ENCODE measurements around the gene B3GALT6.

The B3GALT6 gene

DNA sequence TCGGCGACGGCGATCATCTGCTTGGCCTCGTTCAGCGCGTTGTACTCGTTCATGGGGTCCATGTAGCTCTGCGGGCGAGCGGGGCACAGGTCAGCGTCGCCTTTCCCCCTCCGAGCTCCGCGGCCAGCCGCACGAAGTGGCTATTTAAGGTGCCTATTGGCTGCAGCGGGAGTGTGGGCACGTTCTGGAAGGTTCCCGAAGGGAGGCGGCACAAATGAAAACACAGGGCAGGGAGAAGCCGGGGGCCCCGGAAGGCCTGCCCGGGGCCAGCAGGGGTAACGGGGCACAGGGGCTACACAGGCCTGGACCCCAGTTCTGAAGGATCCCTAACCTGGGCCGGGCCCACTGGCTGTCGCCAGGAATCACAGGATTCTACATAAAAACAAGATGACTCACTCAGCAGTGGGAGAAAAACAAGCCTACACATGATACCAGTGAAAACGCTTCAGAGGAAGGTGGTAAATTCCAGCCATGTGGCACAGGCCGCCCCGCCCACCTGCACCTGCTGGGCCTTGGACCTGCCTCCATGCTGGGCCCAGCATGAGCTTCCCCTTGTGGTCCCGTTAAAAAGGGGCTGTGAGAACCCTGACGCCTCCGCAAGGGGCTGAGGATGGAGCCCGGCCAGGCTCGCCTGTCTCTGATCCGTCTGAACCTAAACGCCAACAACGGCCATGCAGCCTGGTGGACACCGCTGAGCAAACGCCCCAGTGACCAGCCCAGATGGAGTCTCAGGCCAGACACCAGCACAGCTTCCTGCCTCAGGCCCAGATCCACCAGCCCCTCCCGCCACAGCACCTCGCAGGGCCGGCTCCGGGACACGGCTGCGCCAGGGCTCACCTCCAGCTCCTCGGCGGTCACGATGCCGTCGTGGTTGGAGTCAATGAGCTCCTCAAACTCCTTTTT lies 14.2 kb upstream of the B3GALT6 start:
- DNase-seq: no peak

DNA sequence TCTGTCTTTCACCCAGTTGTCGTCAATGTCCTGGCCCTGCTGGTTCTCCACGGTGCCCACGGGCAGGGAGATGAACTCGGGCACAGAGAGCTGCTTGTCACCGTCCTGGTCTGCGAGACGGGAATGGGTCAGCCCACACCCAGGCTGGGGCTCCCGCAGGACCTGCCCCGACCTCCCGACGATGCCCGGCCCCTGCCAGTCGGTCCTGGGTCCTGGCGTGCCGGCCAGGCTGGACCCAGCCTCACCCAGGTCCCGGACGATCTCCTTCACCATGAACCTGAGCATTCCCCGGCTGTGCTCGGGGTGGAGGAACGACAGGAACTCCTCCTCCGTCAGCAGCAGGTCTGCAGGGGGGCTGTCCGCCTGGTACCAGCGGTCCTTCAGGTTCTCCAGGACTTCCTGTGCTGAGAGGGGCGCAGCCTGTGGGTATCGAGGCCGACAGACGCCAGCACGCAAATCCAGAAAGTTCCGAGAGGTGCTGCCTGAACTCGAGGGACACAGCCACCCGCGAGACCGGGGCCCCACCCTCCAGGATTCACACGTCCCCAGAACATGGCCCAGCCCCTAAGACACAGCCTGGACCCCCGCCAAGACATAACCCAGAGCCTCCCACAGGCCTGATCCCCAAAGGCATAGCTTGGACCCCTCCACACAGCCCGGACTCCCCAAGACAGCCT lies 13.4 kb upstream of the B3GALT6 start:
- DNase-seq: no peak

DNA sequence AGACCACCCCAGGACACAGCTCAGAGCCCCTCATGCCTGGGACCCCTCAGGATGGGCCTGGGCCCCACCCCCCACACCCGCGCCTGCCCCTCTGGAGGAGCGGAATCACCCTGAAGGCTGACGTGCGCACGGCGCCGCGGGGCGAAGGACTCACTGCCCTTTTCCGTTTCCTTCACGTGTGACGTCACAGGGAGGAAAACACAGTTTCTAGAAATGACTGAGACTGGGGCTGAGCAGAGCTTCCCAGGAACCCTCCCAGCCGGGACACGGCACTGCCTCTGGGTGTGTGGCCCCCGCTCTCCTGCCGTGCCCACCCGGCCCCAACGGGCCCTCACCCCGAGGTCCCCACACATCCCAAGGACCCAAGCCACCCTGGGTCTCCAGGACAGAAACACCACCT lies 12.7 kb upstream of the B3GALT6 start:
- no peak for DNase-seq

DNA sequence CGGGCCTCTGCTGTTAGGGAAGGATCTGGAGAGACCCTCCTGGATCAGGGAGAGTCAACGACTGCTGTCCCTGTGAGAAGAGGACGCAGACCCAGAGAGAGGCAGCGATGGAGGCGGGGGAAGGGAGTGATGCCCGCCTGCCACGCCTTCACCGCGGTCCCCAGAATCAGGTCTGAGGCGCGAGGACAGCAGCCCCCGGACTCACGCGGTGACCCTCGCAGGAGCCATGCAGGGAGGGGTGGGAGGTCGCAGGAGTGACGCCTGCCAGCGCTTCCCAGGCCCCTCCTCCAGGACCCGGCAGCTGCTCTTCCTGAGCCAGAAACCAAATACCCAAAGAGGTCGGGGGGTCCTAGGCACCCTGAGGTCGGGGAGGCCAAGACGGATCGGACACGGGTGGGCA lies 11.8 kb upstream of the B3GALT6 start:
- no peak for DNase-seq

DNA sequence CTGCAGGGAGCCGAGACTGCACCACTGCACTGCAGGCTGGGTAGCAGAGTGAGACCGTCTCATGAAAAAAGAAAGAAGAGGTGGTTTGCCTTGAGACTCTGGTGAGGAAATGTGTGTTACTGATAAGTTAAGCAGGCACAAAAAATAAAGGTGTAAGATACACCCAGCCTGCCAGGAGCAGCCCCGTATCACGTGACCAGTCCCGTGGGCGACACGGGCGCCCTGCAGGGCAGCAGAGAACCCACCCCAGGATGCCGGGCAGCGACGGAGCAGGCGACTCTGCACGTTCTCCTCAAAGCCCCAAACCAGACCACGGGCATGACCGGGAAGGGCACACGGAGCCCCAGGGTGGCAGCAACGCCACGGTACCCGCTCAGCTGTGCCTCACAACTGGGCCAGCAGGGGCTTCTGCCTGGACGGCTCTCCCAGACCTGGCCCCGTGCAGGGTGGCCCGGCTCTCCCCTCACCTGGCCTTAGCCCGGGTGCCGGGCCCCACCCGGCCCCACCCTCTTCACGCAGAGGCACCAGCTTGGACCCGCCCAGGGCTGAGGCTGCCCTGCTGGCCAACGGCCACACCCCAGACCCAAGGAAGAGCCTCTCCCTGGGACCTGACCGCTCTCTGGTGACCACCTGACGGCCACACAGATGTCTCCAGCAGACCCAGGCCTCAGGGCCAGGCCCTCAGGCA lies 10.0 kb upstream of the B3GALT6 start:
- no peak for DNase-seq

DNA sequence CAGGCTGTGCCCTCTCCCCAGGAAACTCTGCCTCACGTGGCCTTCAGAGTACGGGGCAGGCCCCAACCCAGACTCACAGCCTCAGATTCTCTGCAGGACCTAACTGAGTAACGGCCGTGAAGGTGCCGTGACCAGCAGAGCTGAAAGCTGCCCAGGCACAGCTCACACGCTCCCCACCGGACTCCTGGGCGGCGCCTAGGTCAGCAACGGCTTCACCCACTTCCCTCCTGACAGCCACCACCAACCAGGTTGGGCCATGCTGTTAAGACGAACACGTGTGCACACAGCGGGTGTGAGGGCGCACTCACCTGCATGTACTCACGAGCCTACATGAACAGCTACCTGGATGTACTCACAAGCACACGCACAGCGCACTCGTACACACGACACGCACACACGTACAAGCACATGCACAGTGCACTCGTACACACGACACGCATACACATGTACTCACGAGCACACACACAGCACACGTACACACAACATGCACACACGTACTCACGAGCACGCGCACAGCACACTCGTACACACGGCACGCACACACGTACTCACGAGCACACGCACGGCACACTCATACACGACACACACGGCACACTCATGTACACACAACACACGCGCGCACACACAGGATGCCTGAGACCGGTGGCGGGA lies 9.3 kb upstream of the B3GALT6 start:
- no peak for DNase-seq

DNA sequence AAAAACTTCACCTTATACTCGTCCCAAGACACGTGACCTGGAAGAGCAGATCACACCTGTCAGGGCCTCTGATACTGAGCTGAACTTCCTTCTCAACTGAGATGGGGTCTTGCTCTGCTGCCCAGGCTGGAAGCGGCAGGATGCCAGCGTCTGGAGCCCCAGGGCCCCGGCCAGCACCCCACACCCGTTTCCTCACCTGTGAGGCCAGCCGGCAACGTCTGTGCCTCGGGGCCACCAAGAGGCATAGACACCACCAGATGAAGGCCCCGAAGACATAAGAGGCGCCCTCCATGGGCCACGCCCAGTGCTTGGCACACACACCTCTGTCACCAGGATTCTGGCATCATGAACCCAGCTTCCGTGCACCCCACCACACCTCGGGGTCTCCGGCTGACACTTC lies 8.7 kb upstream of the B3GALT6 start:
- no peak for DNase-seq

DNA sequence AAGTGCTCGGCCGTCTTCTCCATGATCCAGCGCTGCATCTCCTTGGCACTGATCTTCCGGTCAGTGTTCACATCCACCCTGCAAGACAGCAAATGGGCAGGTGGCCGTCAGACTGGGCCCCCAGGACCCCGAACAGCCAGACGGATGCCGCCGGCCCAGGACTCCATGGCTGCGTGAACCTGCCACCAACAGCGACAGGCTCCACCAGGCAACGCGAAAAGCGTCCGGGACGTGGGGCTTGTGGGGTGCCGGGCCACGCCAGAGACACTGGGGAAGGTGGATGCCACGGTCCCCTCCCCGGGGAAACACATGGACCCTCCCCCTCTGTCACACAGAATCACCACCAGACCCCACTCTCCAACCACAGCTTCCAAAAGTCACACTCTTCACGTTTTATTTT lies 8.1 kb upstream of the B3GALT6 start:
- no peak for DNase-seq

DNA sequence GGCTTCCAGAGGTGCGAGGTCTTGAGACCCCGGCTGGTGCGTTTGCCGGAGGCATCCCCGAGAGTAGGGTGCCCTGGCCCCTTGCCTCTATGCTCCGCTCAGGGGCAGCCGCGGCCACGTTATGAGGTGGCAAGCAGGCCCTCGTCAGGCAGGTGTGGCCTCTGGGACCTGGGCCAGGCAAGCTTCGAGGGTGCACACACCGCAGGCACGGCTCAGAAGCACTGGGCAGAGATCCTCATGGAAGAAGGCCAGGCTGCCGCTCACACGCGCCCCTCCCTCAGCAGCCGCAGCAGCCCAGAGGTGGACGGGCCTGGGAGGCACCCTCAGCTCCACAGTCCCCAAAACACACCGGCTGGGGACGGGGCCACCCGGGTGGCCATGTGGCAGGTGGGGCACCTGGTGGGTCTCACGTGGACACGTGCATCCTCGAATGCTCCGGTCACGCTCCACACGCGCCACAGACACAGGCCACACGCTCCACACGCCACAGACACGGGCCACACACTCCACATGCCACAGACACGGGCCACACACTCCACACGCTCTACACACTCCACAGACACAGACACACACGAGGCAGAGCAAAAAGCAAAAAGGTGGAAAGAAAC lies 6.7 kb upstream of the B3GALT6 start:
- no peak for DNase-seq

DNA sequence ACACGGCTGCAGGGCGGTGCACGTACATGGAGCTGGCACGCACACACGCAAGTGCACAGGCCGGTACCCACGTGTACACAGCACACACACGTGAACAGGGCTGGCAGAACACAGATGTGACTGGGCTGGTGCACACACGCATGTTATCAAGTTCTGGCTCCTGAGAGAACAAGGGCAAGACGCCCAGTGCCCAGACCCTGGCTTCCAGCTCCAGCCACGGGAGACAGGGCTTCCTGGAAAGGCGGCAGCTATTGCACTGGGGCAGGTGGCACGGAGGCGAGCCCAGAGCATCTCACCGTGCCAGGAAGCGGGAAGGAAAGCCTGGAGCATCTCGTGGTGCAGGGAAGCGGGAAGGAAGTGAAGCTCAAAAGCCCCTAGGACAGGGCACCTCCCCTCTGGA lies 6.1 kb upstream of the B3GALT6 start:
- no peak for DNase-seq

DNA sequence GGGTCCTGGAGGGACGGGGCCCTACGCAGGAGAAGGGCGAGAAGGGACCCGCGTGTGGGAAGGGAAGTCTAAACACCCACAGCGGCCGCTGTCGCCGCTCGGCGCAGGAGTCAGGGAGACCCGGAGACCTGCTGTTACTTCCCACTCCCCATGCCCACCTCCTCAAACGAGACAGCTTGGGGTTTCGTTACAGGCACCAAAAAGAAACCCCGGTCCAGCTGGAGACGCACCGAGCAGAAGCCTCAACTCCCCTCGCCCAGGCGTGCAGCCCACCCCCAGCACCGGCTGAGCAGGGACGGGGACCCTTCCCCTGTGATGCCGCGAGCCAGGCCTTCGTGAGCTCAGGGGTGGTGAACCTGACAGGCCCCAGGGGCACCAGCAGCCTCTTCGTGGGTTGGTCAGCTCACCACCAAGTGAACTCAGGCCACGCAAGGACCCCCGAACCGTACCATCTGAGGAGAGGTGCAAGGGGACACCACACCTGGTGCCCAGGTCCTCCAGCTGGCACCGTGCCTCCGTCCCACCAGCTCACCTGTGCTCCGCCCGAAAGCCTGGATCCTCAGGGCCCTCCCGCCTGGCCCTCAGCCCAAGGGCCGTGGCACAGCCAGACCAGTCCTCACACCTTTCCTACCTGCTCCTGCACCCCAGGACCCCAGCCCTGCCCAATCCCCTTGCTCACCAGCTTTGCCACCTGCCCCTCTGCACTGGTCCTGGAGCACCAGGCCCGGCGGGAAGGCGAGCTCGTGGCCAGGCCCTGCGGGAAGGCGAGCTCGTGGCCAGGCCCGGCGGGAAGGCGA lies 5.3 kb upstream of the B3GALT6 start:
- no peak for DNase-seq

DNA sequence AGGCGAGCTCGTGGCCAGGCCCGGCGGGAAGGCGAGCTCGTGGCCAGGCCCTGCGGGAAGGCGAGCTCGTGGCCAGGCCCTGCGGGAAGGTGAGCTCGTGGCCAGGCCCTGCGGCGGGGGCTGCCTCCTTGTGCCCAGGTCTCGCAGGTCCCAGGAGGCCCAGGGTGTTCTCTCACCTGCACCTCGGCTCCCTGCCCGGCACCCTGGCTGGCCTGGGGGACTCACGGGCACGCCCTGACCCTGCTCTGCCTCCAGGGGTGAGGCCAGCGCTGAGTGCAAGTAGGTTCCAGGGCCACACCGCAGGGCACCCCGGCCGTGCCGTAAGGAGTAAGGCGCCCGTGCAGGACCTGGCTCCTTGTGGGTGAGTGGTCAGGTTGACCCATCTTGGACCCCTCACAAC lies 4.7 kb upstream of the B3GALT6 start:
- DNase-seq: no peak

DNA sequence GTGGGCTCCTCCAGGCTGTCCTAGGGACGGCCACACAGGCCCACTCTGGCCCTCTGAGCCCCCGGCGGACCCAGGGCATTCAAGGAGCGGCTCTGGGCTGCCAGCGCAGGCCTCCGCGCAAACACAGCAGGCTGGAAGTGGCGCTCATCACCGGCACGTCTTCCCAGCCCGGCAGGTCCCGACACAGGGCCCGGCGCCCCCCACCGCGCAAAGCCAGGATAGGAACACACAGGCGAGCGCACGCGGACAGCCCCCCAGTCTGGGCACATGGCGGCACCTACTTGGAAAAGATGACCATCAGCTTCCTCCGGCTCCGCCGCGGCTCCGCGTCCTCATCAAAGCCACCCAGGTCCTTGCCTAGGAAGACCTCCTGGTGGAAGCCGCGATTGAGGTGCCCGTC lies 3.9 kb upstream of the B3GALT6 start:
- DNase-seq: no peak

DNA sequence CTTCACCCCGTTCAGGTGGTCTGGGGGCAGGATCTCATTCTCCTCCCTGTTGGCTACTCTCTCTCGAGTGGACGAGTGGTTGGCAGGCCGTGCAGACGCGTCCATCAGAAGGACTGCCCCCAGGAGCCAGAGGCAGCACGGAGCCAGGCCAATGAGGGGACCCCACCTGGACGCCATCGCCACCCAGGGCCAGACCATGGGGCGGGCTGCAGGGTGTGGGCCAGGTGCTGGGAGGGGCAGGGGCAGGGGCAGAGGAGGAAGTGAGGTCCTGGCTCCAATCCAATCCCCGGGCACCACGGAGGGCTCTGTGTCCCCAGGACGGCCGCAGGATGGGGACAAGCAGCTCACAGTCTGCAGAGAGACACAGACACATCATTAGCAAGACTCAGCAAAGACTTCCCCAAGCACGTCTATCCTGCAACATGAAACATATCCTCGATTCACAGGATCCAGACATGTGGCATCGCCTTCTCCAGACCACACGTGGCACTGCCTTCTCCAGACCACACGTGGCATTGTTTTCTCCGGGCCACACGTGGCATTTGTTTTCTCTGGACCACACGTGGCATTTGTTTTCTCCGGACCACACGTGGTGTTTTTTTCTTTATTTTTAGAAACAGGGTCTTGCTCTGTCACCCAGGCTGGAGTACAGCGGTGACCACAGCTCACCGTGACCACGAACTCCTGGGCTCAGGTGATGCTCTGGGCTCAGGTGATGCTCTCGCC lies 3.3 kb upstream of the B3GALT6 start:
- DNase-seq: no peak

DNA sequence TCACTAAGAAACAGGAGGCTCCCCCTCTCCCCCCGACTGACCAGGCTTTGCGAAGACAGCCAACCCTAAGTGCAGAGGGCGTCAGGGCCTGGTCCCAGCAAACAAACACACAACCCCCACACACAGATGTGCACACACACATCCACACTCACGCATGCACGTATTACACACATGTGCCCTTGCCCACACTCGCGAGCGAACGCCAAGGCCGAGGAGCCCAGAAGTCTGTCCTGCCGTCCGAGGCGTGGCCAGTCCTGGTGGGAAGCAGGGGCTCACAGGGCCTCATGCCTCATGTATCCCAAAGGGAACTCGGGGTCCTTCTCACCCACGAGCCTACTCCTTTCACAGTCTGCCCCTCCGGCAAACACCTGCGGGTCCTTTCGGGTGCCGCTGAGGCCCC lies 2.3 kb upstream of the B3GALT6 start:
- DNase-seq: no peak

DNA sequence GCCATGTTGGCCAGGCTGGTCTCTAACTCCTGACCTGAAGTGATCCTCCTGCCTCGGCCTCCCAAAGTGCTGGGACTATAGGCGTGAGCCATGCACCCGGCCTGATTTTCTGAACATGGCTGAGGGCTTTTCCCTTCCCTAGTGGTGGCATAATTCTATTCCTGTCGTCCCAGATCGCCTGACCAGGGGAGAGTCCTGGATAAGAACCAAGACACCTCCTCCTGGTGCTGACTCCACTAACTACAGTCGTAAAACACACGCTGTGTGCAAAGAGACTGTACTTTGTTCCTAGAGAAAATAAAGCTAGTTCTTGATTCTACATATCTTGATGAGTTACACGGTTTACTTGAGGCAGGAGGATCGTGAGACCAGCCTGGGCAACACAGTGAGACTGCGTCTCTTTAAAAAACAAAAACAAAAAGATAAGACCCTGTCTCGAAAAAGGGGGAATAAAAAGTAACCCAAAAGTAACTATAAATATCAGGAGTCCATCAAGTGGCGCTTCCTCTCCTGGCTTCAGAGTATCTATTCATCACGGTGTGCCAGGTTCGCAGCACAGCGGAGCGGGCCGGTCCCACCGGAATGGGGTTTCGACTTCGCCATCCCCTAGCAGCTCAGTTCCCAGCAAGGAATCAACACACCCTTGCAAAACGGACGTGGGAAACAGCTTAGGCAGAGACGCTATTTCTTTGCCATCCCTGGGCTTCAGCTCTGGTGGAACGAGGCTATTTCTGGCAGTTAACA lies 1.2 kb upstream of the B3GALT6 start:
- peak; percentile 65 for DNase-seq

DNA sequence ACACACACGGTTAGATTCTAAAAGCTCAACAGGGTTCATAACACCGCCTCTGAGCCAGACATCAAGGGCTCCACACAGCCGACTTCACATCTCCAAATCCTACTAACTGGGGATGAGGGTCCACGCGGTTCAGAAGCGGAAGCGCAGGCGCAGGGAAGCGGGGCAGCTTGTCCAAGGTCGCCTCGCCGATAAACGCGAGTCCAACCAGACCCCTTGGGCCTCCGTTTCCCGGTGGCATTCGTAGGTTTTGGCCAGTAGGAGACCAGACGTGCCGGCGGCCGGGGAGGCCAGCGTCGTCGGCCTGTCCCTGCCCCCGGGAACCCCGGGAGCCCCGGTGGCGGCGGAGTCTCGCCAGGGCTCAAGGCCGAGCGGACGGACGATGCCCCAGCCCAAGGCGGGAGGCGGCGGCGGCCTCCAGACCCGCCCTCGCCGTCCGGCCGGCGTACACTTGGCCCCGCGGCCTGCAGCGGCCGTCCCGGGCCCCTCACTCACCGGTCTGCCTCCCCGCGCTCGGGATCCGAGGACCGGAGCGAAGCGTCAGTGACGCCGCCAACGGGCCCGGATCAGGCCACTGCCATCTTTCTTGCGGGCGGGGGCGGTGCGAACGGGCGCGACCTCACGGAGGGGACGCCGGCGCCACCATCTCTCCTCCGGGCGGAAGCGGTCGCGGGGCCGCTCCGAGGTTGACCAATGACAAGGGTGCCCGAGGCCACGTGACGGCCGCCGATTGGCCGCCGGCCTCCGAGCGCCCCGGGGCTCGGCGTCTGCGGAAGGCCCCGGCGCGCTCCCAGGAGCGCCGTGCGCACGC lies 433 bp upstream of the B3GALT6 start, which contains the start of gene SDF4:
SDF4 (minus strand) TSS at position 602 of the 808 bp plus-strand sequence. CDS start 3,229 bp downstream, outside the sequence.
- peak; percentile 98 for DNase-seq

DNA sequence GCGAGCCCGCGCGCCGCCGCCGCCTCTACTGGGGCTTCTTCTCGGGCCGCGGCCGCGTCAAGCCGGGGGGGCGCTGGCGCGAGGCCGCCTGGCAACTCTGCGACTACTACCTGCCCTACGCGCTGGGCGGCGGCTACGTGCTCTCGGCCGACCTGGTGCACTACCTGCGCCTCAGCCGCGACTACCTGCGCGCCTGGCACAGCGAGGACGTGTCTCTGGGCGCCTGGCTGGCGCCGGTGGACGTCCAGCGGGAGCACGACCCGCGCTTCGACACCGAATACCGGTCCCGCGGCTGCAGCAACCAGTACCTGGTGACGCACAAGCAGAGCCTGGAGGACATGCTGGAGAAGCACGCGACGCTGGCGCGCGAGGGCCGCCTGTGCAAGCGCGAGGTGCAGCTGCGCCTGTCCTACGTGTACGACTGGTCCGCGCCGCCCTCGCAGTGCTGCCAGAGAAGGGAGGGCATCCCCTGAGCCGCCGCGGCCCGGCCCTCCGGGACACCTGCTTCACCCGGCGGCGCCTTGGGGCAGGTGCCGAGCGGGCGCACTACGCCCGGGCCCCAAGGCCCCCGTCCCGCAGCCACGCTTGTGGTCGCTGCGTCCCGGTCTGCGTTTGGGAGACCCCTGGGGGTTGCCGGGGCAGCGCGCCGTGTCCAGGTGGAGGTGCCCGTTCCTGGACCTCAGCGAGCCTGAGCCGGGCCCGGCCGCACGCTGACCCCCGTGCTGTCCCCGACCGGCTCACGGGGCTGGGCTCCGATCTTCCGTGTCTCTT lies 944 bp downstream of the B3GALT6 start:
- DNase-seq: no peak

DNA sequence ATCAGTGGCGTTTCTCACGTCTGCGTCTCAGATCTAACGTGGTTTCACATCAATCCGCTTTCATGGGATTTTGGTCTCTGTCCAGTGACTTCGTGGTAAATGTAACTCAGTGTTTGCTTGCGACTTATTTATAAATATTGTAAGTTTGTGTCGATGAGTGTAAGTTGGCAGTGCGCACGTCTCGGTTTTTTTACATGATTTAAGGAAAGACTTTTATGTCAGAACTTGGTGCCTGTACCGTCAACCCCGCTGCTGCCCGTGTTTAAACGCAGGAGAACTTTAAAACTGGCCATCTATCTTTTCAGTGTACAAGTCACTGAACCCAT lies 1.5 kb downstream of the B3GALT6 start:
- no peak for DNase-seq

All from HCEC 1CT (cell line).